ENCODE data around the gene LPP. TPM values are rescaled to one million over a fixed set of nuclear protein-coding genes. Genes with fewer than 3 reads are reported as not detected.
A peak's percentile ranks its signal among the peaks of the same experiment; 100 is the strongest.

The LPP gene
- total and polyA plus RNA-seq, 2 of the 4 experiments (the other 2 are of a cell fraction): 16.0 to 130 TPM

- dilution Hi-C loops (cut with HindIII; ENCODE audit: low sequenced_read_pairs, unreplicated experiment) (no loop called here), intact Hi-C loops (cut with micrococcal nuclease) (no loop called here), in situ Hi-C loops (cut with MboI; ENCODE audit: low sequenced_read_pairs) (no loop called here)
- Histone ChIP-seq H3K27ac (ENCODE audit: insufficient read depth, low read length) (no peak overlapping the region), H3K4ac (ENCODE audit: low read depth, low read length) (no peak overlapping the region), H2BK120ac (ENCODE audit: low read depth, low read length) (no peak overlapping the region), H3K36me3 (ENCODE audit: control insufficient read depth, insufficient read depth, low read length) (peaks cover 14% of the 10 kb centered on the region), H3K4me1 (ENCODE audit: control insufficient read depth, insufficient read depth, low read length) (peaks cover 8% of the 10 kb centered on the region; the same call in 1 of the 2 replicates), H2AK5ac (ENCODE audit: low read depth, low read length) (no peak overlapping the region), H4K8ac (ENCODE audit: low read depth in 2 of 2, low read length in 2 of 2) (no peak overlapping the region; a peak in 1 of 4 replicates), H3K9me3 (ENCODE audit: control insufficient read depth, insufficient read depth, low read length) (no peaks in the 10 kb centered on the region), H4K91ac (ENCODE audit: insufficient read depth, low read depth, low read length) (no peak overlapping the region), H4K5ac (ENCODE audit: low read depth, low read length) (no peak overlapping the region), H2BK15ac (ENCODE audit: low read depth, low read length) (no peak overlapping the region), H2AFZ (replicated peaks; ENCODE audit: low read length, poor library complexity) (no peak overlapping the region), H3K9ac (ENCODE audit: low read depth, low read length) (no peak overlapping the region), H4K20me1 (ENCODE audit: insufficient read depth, low read length) (no peaks in the 10 kb centered on the region), H2BK5ac (ENCODE audit: low read depth, low read length, poor library complexity, severe bottlenecking) (no peak overlapping the region), H2AK9ac (replicated peaks; ENCODE audit: low read depth, low read length, poor library complexity) (no peak overlapping the region), H3K18ac (ENCODE audit: low read depth, low read length) (no peak overlapping the region), H3K9me1 (ENCODE audit: insufficient read depth, low read length) (peaks cover 5% of the 10 kb centered on the region; the same call in 1 of the 2 replicates), H3K56ac (ENCODE audit: extremely low read depth, insufficient read depth, low read length) (no peak overlapping the region), H3K14ac (replicated peaks; ENCODE audit: low read depth, low read length) (no peak overlapping the region; the same call in 1 of the 2 replicates), H3K4me3 (ENCODE audit: insufficient read depth, low read depth, low read length) (no peak overlapping the region), H3K23ac (ENCODE audit: low read depth, low read length) (peak overlapping the region; percentile 34; the same call in 1 of the 2 replicates), H2BK20ac (ENCODE audit: low read depth, low read length) (no peak overlapping the region), H3K27me3 (ENCODE audit: control insufficient read depth, insufficient read depth, low read length) (no peaks in the 10 kb centered on the region), H3K4me2 (ENCODE audit: low read depth, low read length) (no peak overlapping the region), H3K79me1 (ENCODE audit: low read depth in 1 of 2, low read length in 2 of 2) (peaks cover 17 to 32% of the 10 kb centered on the region in 2 experiments)
- BruUV-seq (replicated peaks): no TSS peak
- no peak for DNase-seq
- TF ChIP-seq MAZ (IDR thresholded peaks at IDR 0.05; ENCODE audit: borderline replicate concordance, low read depth, low read length): no peak
- TF ChIP-seq RAD21 (IDR thresholded peaks at IDR 0.05; ENCODE audit: low read length): no peak
- no peak for TF ChIP-seq USF2 (IDR thresholded peaks at IDR 0.05; ENCODE audit: low read depth, low read length)
- no peak for TF ChIP-seq RFX5 (IDR thresholded peaks at IDR 0.05; ENCODE audit: low read depth, low read length)
- TF ChIP-seq MAFK (IDR thresholded peaks at IDR 0.05; ENCODE audit: low read depth, low read length): no peak
- no peak for TF ChIP-seq SMC3 (IDR thresholded peaks at IDR 0.05; ENCODE audit: low read depth, low read length)
- TF ChIP-seq CEBPB (IDR thresholded peaks at IDR 0.05; ENCODE audit: low read depth, low read length): no peak
- TF ChIP-seq BHLHE40 (IDR thresholded peaks at IDR 0.05; ENCODE audit: low read depth, low read length): no peak
- TF ChIP-seq CTCF (conservative IDR thresholded peaks at IDR 0.05; ENCODE audit: low read depth, low read length): no peak
- TF ChIP-seq ELK1 (IDR thresholded peaks at IDR 0.05; ENCODE audit: borderline replicate concordance, low read depth, low read length): no peak
- no peak for TF ChIP-seq NFE2L2 (IDR thresholded peaks at IDR 0.05; ENCODE audit: low read depth, low read length)
- no peak for TF ChIP-seq MXI1 (IDR thresholded peaks at IDR 0.05; ENCODE audit: borderline replicate concordance, low read depth, low read length)
- no peak for TF ChIP-seq FOS (IDR thresholded peaks at IDR 0.05; ENCODE audit: low read depth, low read length)
- no peak for TF ChIP-seq POLR2A (IDR thresholded peaks at IDR 0.05; ENCODE audit: low read depth, low read length)
- TF ChIP-seq CHD1 (IDR thresholded peaks at IDR 0.05; ENCODE audit: low read depth, low read length): no peak
- no peak for TF ChIP-seq RCOR1 (IDR thresholded peaks at IDR 0.05; ENCODE audit: insufficient replicate concordance, low read length)
- ChIA-PET POLR2A (ENCODE audit: unreplicated experiment) (no interaction called here), CTCF (no interaction called here)
- no peak for ATAC-seq (ENCODE audit: low read depth)
- 100% methylated on average over 3 of the region's 14 CpGs; no CpG with 5 or more reads in 1 of the 2 experiments for WGBS, 2 experiments (ENCODE audit: extremely low coverage in 2 of 2, insufficient read length in 1 of 2)
These were observed 734.5 kb downstream of the LPP start for GRCh38 chr3:188888321-188889053.
